Muscle layer of colon (tissue), 2 donors: Measurements from ENCODE around the gene DYRK1A.
"Not testable (repeated sequence)": the region's sequence is repeated elsewhere in the genome, so short reads cannot be mapped to it uniquely, and the experiment has no call there.

ENCODE experiments used
- H3K27ac ChIP-seq: one replicate; pipeline ENCODE4 v1.7.0; 2013; ENCODE audit warnings: low read depth, mild to moderate bottlenecking, low read length, moderate library complexity
- H3K27me3 ChIP-seq, 2 donors: one replicate each; pipeline ENCODE4 v1.7.0; 2013; ENCODE audit warnings: low read length in 2 of 2, mild to moderate bottlenecking in 2 of 2; ENCODE audit not compliant: insufficient read depth in 2 of 2, control insufficient read depth in 1 of 2
- H3K36me3 ChIP-seq: one replicate; pipeline ENCODE4 v1.7.0; 2013; ENCODE audit warnings: mild to moderate bottlenecking, low read length; ENCODE audit not compliant: insufficient read depth
- H3K4me1 ChIP-seq: one replicate; pipeline ENCODE4 v1.7.0; 2013; ENCODE audit warnings: mild to moderate bottlenecking, low read length; ENCODE audit not compliant: insufficient read depth
- H3K4me3 ChIP-seq, 2 donors: one replicate each; pipeline ENCODE4 v1.7.0; 2013; ENCODE audit warnings: low read length in 2 of 2, low read depth in 1 of 2, mild to moderate bottlenecking in 1 of 2, moderate library complexity in 1 of 2
- H3K9ac ChIP-seq: one replicate; pipeline ENCODE4 v1.7.0; 2013; ENCODE audit warnings: low read length
- H3K9me3 ChIP-seq: one replicate; pipeline ENCODE4 v1.7.0; 2013; ENCODE audit warnings: mild to moderate bottlenecking, low read length
- donor health status: abdominal sarcoma.
- donor health status: Adenocarcinoma of cecum.

Gene DYRK1A

GRCh38 chr21:37536616-37537278, 170.2 kb downstream of the DYRK1A start:
- Histone ChIP-seq H3K27ac (no peak overlapping the region), H3K9me3 (peaks cover 4% of the 10 kb centered on the region), H3K36me3 (no peaks in the 10 kb centered on the region), H3K27me3 (no peaks in the 10 kb centered on the region), H3K9ac (no peak overlapping the region), H3K4me3 (no peak overlapping the region), H3K4me1 (no peaks in the 10 kb centered on the region)

- no peak overlapping the region for H3K9ac ChIP-seq
- no peaks in the 10 kb centered on the region for H3K36me3 ChIP-seq
- no peak overlapping the region for H3K27ac ChIP-seq
- H3K9me3 ChIP-seq: peaks cover 4% of the 10 kb centered on the region
- no peaks in the 10 kb centered on the region for H3K27me3 ChIP-seq
- H3K4me1 ChIP-seq: no peaks in the 10 kb centered on the region
- no peak overlapping the region for H3K4me3 ChIP-seq
These were observed 170.9 kb downstream of the DYRK1A start for GRCh38 chr21:37537391-37537996.

DNA sequence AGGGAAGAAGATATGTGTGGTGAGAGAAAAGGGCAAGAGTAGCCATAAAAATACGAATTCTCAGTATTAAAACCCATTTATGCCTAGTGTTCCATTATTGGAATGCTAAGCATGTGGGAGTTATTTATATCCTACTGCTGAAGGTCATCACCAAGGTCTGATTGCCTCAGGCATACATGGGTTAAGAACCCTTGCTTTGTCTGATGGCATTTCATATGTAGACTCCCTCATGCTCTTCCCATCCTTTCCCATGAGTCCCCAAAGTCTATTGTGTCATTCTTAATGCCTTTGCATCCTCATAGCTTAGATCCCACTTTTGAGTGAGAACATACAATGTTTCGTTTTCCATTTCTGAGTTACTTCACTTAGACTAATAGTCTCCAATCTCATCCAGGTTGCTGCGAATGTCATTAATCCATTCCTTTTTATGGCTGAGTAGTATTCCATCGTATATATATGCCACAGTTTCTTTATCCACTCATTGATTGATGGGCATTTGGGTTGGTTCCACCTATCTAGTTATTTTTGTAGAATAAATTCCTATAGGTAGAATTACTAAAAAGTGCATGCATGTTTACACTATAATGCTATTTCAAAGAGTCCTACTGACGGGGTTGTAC, 172.5 kb downstream of the DYRK1A start:
- Histone ChIP-seq H3K9me3 (peaks cover 4% of the 10 kb centered on the region), H3K36me3 (no peaks in the 10 kb centered on the region), H3K27me3 (no peaks in the 10 kb centered on the region), H3K27ac (no peak overlapping the region), H3K4me3 (no peak overlapping the region), H3K4me1 (no peaks in the 10 kb centered on the region), H3K9ac (no peak overlapping the region)

GRCh38 chr21:37541128-37541527, 174.6 kb downstream of the DYRK1A start:
- H3K36me3 ChIP-seq, H3K27me3 ChIP-seq, H3K27ac ChIP-seq, H3K9ac ChIP-seq, H3K4me1 ChIP-seq, H3K4me3 ChIP-seq, H3K9me3 ChIP-seq: not testable (repeated sequence)

GRCh38 chr21:37542512-37542911, 175.9 kb downstream of the DYRK1A start:
- H3K9ac ChIP-seq: no peak overlapping the region
- H3K4me3 ChIP-seq: no peak overlapping the region
- no peaks in the 10 kb centered on the region for H3K9me3 ChIP-seq
- peaks cover 0 to 7% of the 10 kb centered on the region in 2 donors for H3K27me3 ChIP-seq
- H3K27ac ChIP-seq: no peak overlapping the region
- H3K4me1 ChIP-seq: peaks cover 18% of the 10 kb centered on the region
- no peaks in the 10 kb centered on the region for H3K36me3 ChIP-seq

- Histone ChIP-seq H3K9me3 (no peaks in the 10 kb centered on the region), H3K27ac (no peak overlapping the region), H3K9ac (no peak overlapping the region), H3K4me3 (peak overlapping the region in 1 of 2 donors; percentile 33), H3K27me3 (peaks cover 0 to 7% of the 10 kb centered on the region in 2 donors), H3K36me3 (no peaks in the 10 kb centered on the region), H3K4me1 (peaks cover 42% of the 10 kb centered on the region)
These were observed 179.8 kb downstream of the DYRK1A start for GRCh38 chr21:37546299-37546908.

DNA sequence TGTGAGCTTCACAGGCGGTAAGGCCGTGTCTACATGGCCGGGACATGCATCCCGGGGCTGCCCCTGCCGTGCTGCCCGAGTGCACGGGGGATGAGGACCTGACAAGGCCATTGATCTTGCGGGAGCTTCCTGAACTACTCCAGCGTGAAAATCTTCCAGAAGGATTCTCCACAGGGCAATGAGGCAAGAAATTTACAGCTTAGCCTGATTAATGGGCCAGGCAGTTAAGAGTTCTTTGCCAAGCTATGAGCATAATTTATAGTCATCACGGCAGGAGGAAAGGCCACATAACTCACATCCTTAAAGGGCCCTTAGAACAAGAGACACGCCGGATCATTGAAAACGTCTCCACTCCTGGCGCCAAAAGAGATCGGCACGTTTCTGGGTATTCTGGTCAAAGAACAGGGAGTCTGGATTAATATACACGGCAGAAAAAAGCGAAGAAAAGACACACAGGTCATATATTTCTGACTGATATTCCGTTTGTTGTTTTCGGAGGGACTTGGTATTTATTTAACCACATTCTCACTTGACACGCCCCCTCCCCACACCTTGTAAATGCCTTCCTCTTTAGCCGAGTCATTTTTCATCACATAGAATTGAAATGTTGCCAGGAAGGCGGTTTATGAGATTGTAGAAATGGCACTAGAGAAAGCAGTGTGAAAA, 180.5 kb downstream of the DYRK1A start:
- peak overlapping the region; percentile 19 for H3K27ac ChIP-seq
- H3K27me3 ChIP-seq: peaks cover 0 to 7% of the 10 kb centered on the region in 2 donors
- no peaks in the 10 kb centered on the region for H3K9me3 ChIP-seq
- peaks cover 47% of the 10 kb centered on the region for H3K4me1 ChIP-seq
- H3K36me3 ChIP-seq: no peaks in the 10 kb centered on the region
- H3K9ac ChIP-seq: no peak overlapping the region
- H3K4me3 ChIP-seq: peak overlapping the region in 1 of 2 donors; percentile 33

DNA sequence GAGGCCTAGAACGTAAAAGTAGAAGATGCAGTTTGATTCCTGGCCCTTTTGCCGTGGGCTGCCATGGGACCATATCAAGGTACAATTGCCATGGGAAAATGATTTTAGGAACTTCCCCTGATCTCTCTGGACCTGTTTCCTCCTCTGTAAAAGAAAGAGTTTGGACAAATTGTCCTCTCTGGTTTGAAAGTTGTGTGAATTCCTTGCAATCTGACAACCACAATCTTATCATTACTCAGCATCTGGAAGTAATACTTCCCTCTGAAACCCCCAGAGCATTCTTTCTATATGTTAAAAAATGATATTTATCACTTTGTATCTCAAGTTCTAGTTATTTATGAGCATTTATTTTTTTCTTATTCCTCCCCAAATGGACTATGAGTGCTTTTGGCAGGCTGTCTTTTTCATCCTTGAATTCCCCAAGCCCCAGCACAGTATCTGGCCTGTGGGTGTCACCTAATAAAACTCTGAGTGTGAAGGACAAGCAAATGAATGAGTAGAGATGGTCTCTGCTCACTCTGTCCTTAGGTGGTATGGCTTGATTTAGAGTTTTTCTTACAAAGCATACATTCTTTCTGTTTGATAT, 181.1 kb downstream of the DYRK1A start:
- H3K4me1 ChIP-seq: peaks cover 50% of the 10 kb centered on the region
- H3K4me3 ChIP-seq: peak overlapping the region in 1 of 2 donors; percentile 33
- no peak overlapping the region for H3K27ac ChIP-seq
- H3K36me3 ChIP-seq: no peaks in the 10 kb centered on the region
- H3K27me3 ChIP-seq: peaks cover 0 to 7% of the 10 kb centered on the region in 2 donors
- no peak overlapping the region for H3K9ac ChIP-seq
- no peaks in the 10 kb centered on the region for H3K9me3 ChIP-seq

DNA sequence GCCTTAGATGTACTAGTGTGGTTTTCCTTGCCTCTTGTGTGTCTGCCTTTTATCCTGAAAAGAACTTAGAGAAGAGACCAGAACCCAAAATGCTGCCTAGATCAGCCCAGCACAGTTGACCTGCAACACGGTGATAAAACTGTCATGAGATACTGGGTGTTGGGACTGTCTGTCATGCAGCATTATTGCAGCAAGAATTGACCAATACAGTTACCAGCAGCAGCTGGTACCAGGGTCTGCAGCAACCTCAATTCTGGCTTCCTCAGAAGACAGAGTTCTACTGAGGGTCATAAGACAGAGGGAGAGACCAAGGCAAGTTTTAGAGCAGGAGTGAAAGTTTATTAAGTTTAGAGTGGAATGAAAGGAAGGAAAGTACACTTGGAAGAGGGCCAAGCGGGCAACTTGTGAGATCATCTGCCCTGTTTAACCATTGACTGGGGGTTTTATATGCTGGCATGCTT, 182.0 kb downstream of the DYRK1A start:
- Histone ChIP-seq H3K27ac (no peak overlapping the region), H3K27me3 (peaks cover 0 to 7% of the 10 kb centered on the region in 2 donors), H3K9me3 (no peaks in the 10 kb centered on the region), H3K9ac (no peak overlapping the region), H3K4me1 (peaks cover 50% of the 10 kb centered on the region), H3K4me3 (no peak overlapping the region), H3K36me3 (no peaks in the 10 kb centered on the region)

DNA sequence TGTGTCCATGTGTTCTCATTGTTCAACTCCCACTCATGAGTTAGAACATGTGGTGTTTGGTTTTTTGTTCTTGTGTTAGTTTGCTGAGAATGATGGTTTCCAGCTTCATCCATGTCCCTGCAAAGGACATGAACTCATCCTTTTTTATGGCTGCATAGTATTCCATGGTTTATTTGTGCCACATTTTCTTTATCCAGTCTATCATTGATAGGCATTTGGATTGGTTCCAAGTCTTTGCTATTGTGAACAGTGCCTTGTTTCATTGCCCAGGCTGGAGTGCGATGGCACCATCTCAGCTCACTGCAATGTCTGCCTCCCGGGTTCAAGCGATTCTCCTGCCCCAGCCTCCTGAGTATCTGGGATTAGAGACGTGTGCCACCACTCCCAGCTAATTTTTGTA, 183.2 kb downstream of the DYRK1A start:
- not testable (repeated sequence) for H3K27ac ChIP-seq, H3K36me3 ChIP-seq, H3K27me3 ChIP-seq, H3K9me3 ChIP-seq, H3K9ac ChIP-seq, H3K4me3 ChIP-seq
- H3K4me1 ChIP-seq: peaks cover 50% of the 10 kb centered on the region

DNA sequence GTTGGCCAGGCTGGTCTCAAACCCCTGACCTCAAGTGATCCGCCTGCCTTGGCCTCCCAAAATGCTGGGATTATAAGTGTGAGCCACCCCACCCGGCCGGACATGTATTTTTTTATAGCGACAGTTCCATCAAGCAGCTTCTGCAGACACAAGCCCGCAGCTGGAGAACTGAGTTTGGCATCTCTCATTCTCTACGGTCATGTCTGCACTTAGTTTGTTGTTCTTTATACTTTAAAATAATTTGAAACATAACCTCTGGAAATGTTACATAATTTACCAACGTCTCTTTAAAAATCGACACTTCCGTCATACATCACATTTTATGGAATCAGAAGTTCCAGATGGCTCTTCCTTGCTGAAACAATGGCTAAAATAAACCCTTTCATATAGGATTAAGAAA, 183.6 kb downstream of the DYRK1A start:
- H3K27me3 ChIP-seq: peaks cover 0 to 7% of the 10 kb centered on the region in 2 donors
- no peaks in the 10 kb centered on the region for H3K36me3 ChIP-seq
- H3K9ac ChIP-seq: no peak overlapping the region
- no peak overlapping the region for H3K4me3 ChIP-seq
- no peak overlapping the region for H3K27ac ChIP-seq
- H3K4me1 ChIP-seq: peaks cover 50% of the 10 kb centered on the region
- no peaks in the 10 kb centered on the region for H3K9me3 ChIP-seq
